GM12874 (cell line): ENCODE results near the gene VIPR2.

ENCODE experiments used
- CTCF ChIP-seq: IDR thresholded peaks from 2 replicates; pipeline ENCODE4 v1.5.1; 2011; ENCODE audit warnings: low read depth, mild to moderate bottlenecking, control low read depth, low read length, moderate library complexity; ENCODE audit not compliant: insufficient read depth

VIPR2 gene

DNA sequence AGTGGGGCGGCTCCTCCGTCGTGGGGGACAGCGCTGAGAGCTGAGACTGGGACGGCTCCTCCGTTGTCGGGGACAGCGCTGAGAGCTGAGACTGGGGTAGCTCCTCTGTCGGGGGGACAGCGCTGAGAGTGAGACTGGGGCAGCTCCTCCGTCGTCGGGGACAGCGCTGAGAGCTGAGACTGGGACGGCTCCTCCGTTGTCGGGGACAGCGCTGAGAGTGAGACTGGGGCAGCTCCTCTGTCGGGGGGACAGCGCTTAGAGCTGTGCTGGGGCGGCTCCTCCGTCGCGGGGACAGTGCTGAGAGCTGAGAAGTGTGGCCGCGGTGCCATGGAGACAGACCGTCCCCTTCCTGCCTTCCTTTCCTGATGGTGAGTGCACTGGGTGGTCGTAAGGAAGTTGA lies 151.9 kb downstream of the VIPR2 start:
- no peak for TF ChIP-seq CTCF

DNA sequence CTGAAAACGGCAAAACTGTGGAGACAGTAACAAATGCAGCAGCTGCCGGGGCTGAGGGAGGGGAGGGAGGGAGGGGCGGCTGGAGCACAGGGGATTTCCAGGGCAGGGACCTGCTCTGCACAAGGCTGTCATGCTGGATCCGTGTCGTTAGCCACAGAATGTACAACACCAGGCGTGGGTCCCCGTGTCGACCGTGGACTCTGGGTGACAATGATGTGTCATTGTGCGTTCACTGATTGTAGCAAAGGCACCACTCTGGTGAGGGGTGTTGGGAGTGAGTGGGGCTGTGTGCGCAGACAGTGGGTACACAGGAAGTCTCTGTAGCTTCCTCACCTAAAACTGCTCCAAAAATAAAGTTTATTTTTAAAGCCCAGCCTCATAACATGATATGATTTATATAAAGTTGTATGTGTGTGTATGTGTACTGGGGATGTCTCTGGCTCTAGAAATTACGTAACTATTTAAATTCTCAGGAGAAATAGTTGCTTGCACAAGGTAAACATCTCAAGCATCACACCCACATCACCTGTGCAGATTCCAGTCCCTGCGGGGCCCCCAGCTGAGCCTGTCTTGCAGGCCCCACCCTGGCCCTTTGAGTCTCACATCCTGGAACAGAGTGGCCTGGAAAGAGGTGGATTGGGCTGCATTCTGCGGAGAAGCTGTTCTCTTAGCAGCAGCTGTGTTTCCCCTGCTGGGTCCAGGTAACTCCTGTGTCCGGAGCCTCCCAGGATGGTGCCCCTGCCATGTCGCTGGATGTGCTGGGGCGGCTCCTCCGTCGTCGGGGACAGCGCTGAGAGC lies 152.6 kb downstream of the VIPR2 start:
- no peak for TF ChIP-seq CTCF

DNA sequence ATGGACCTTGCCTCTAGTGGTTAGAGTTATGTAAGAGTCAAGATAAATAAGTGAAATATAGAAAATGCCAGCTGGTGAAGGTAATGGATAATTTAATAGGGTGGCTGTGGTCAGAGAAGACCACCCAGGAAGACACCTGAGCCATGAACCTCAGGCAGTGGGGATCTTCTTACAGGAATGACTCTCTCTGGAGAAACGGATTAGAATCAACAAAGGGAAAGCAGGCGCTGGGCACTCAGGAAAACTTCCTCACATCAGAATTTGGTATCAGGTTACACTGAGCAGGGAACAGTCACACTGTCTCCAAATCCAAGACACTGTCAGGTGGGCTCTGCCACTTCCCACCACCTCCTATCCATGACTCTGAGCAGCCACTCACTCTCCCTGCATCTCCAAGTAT lies 155.7 kb downstream of the VIPR2 start:
- TF ChIP-seq CTCF = no peak

GRCh38 chr7:158988302-158988862 lies 156.3 kb downstream of the VIPR2 start:
- TF ChIP-seq CTCF = no peak

- no peak for TF ChIP-seq CTCF
Measured at GRCh38 chr7:158987691-158988090, 157.0 kb downstream of the VIPR2 start.

GRCh38 chr7:158985583-158985982 lies 159.1 kb downstream of the VIPR2 start:
- TF ChIP-seq CTCF = no peak

GRCh38 chr7:158979635-158980351 lies 164.9 kb downstream of the VIPR2 start:
- no peak for TF ChIP-seq CTCF
